Kidney (tissue), 14 donors: Measurements from ENCODE around the gene A2M. TPM values are rescaled to one million over a fixed set of nuclear protein-coding genes. Genes with fewer than 3 reads are reported as not detected.

Experiments used
- DNase-seq, 5 donors: peaks; one replicate each; pipeline ENCODE4 v3.0.0-alpha.2; 2013 to 2020
- FAIRE-seq: peaks from 2 replicates; lab custom pipeline; 2012; peaks lifted over from hg19 to GRCh38; lab: Jason Lieb, UNC
- H3K27ac ChIP-seq, 2 donors: one replicate each; pipeline ENCODE4 v1.7.0; 2013; ENCODE audit warnings: low read depth in 2 of 2, low read length in 2 of 2, inconsistent platforms in 1 of 2
- H3K27me3 ChIP-seq: one replicate; pipeline ENCODE4 v1.7.1; 2013; ENCODE audit warnings: low read length, inconsistent platforms; ENCODE audit not compliant: control insufficient read depth, insufficient read depth
- H3K36me3 ChIP-seq, 3 donors: one replicate each; pipeline versions ENCODE4 v1.7.0 to v1.7.1; 2013; ENCODE audit warnings: low read length in 3 of 3, control low read depth in 1 of 3, inconsistent platforms in 1 of 3; ENCODE audit not compliant: insufficient read depth in 3 of 3, control insufficient read depth in 2 of 3
- H3K4me1 ChIP-seq, 3 donors: one replicate each; pipeline versions ENCODE4 v1.7.0 to v1.7.1; 2013; ENCODE audit warnings: low read length in 3 of 3, inconsistent platforms in 1 of 3, low read depth in 1 of 3; ENCODE audit not compliant: control insufficient read depth in 2 of 3, insufficient read depth in 2 of 3
- H3K4me3 ChIP-seq, 3 donors: one replicate each; pipeline versions ENCODE4 v1.7.0 to v1.8.1; 2013; ENCODE audit warnings: low read length in 3 of 3, control low read depth in 1 of 3, inconsistent platforms in 1 of 3
- H3K9ac ChIP-seq, 3 donors: one replicate each; pipeline versions ENCODE4 v1.7.0 to v1.7.1; 2013; ENCODE audit warnings: low read length in 3 of 3, control low read depth in 1 of 3, inconsistent platforms in 1 of 3
- H3K9me3 ChIP-seq, 3 donors: one replicate each; pipeline versions ENCODE4 v1.7.0 to v1.7.1; 2013; ENCODE audit warnings: low read length in 3 of 3, control low read depth in 1 of 3, inconsistent platforms in 1 of 3; ENCODE audit not compliant: control insufficient read depth in 2 of 3, insufficient read depth in 1 of 3
- intact Hi-C: fragments of 100-400 bp; cut with DNase I; formaldehyde crosslinking; loops from one replicate; pipeline ENCODE4 v1.11.1; 2022
- polyA plus RNA-seq: library from polyadenylated mRNA; stranded (reverse); fragments of 350-450 nt; fragmentation: Illumina TruSeq; extraction: RNeasy Lipid Tissue Mini Kit (QIAGEN cat#74804); gene quantifications from one replicate; pipeline ENCODE4 v1.2.3, GENCODE V29; 2014; ENCODE audit warnings: low read depth, low replicate concordance; ENCODE audit not compliant: insufficient read depth
- total RNA-seq: library from RNA; stranded (reverse); fragmentation: NEBNext Ultra II Directional; extraction: Animal tissue kit (Norgen Biotek cat#: 25700); gene quantifications from one replicate; pipeline ENCODE4 v1.2.1, GENCODE V29; 2021
- TF ChIP-seq, protein P1 (sequence below): IDR thresholded peaks from 3 replicates; pipeline ENCODE4 v1.5.1; 2012; ENCODE audit warnings: mild to moderate bottlenecking, moderate library complexity, borderline replicate concordance; ENCODE audit not compliant: insufficient read depth; ENCODE audit errors: extremely low read depth
- donor health status: control.
- donor health status: control.
- donor health status: control.
- donor health status: control.
- donor health status: control.
- donor health status: DM: yes; HTN: yes; CAD: no.
- donor health status: Normal renal cell carcinoma (clear cell type).

Gene A2M
- total and polyA plus RNA-seq, 2 donors from 2014 or later = 745 to 971 TPM

DNA sequence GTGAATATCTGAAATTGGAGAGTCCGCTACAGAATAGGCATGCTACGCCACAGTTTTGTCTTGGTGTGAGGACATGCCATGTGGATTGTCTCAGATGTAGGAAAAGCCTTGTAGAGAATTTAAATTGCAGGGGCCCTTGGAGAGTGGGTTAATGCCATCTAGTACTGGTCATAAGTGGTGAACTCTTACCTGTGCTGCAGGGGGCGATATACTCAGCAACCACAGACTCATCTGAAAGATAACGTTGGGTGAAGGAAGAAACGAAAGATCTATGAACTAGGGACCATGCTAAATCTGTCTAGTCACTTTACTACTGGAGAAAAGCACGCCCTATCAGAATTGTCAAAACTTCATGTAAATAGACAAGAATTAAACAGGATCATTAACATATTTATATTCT, 33.7 kb upstream of the A2M start:
- Histone ChIP-seq H3K27me3 (no peaks in the 10 kb centered on the region), H3K9me3 (peaks cover 0 to 9% (median 0%) of the 10 kb centered on the region in 3 donors), H3K4me3 (no peak overlapping the region), H3K27ac (no peak overlapping the region), H3K4me1 (no peaks in the 10 kb centered on the region), H3K36me3 (no peaks in the 10 kb centered on the region), H3K9ac (no peak overlapping the region)
- no peak for DNase-seq
- intact Hi-C loops = no loop called here
- TF ChIP-seq, protein P1, sequence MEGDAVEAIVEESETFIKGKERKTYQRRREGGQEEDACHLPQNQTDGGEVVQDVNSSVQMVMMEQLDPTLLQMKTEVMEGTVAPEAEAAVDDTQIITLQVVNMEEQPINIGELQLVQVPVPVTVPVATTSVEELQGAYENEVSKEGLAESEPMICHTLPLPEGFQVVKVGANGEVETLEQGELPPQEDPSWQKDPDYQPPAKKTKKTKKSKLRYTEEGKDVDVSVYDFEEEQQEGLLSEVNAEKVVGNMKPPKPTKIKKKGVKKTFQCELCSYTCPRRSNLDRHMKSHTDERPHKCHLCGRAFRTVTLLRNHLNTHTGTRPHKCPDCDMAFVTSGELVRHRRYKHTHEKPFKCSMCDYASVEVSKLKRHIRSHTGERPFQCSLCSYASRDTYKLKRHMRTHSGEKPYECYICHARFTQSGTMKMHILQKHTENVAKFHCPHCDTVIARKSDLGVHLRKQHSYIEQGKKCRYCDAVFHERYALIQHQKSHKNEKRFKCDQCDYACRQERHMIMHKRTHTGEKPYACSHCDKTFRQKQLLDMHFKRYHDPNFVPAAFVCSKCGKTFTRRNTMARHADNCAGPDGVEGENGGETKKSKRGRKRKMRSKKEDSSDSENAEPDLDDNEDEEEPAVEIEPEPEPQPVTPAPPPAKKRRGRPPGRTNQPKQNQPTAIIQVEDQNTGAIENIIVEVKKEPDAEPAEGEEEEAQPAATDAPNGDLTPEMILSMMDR = no peak
- FAIRE-seq = no peak

DNA sequence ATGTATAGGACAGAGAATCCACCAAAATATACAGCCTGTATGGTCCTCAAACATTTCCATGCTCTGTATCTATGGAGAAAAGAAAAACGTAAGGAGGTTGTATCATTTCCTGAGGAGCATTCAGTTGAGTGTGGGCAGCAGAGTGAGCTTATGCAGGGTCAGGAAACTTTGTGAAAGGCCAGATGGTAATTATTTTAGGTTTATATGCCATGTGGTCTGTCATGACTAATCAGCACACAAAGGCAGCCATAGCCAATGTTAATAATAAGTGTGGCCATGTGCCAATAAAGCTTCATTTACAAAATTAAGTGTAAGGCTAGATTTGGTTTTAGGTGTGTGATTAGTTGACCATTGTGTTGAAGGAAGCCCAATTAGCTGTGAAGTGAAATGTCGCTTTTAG, 33.2 kb upstream of the A2M start:
- intact Hi-C loops = no loop called here
- FAIRE-seq (no peak), DNase-seq (no peak)
- no peaks in the 10 kb centered on the region for H3K4me1 ChIP-seq
- no peak overlapping the region for H3K27ac ChIP-seq
- TF ChIP-seq, protein P1 = no peak
- no peak overlapping the region for H3K9ac ChIP-seq
- H3K4me3 ChIP-seq = no peak overlapping the region
- peaks cover 0 to 9% (median 0%) of the 10 kb centered on the region in 3 donors for H3K9me3 ChIP-seq
- no peaks in the 10 kb centered on the region for H3K27me3 ChIP-seq
- H3K36me3 ChIP-seq = no peaks in the 10 kb centered on the region

DNA sequence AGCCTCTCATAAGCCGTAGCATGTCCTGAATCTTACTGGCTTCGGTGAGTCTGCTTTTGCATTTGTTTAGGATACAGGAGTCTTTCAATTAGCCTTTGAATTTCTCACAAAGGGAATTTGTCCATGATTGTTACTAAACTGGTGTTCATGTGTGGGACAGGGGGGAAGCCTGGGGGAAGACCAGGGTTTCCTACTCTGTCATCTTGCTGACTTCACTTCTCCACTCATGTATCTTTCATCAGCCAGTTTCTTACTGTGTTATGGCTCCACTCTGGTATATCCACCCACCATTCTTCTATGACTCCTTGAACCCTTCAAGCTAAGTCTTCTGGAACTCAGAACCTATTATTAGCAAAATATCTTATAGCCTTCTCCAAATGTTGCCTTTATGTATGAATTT, 31.7 kb upstream of the A2M start:
- H3K4me1 ChIP-seq = no peaks in the 10 kb centered on the region
- TF ChIP-seq, protein P1 = no peak
- FAIRE-seq (no peak), DNase-seq (no peak)
- H3K4me3 ChIP-seq = no peak overlapping the region
- H3K27ac ChIP-seq = no peak overlapping the region
- intact Hi-C loops = no loop called here
- no peaks in the 10 kb centered on the region for H3K27me3 ChIP-seq
- H3K9ac ChIP-seq = no peak overlapping the region
- no peaks in the 10 kb centered on the region for H3K36me3 ChIP-seq
- peaks cover 0 to 14% (median 0%) of the 10 kb centered on the region in 3 donors for H3K9me3 ChIP-seq

GRCh38 chr12:9144730-9145106, 29.0 kb upstream of the A2M start:
- FAIRE-seq (no peak), DNase-seq (no peak)
- Histone ChIP-seq H3K27ac (no peak overlapping the region), H3K27me3 (no peaks in the 10 kb centered on the region), H3K9ac (no peak overlapping the region), H3K4me1 (no peaks in the 10 kb centered on the region), H3K4me3 (no peak overlapping the region), H3K9me3 (peaks cover 0 to 14% (median 0%) of the 10 kb centered on the region in 3 donors), H3K36me3 (no peaks in the 10 kb centered on the region)
- intact Hi-C loops = no loop called here
- TF ChIP-seq, protein P1 = no peak
